Activated CD8-positive, alpha-beta memory T cell treated with anti-CD3 and anti-CD28 coated beads for 1 hour (primary cell): ENCODE data around the gene TUBA3C.

Experiments
- DNase-seq, 2 donors: peaks; one replicate each; pipeline ENCODE4 v3.0.0-alpha.2; 2020; ENCODE audit warnings: low read depth in 1 of 2; ENCODE audit errors: extremely low read depth in 1 of 2

Gene TUBA3C

GRCh38 chr13:19169496-19169895 lies 12.1 kb downstream of the TUBA3C start:
- DNase-seq = no peak

GRCh38 chr13:19161308-19161707 lies 20.3 kb downstream of the TUBA3C start:
- DNase-seq = no peak

GRCh38 chr13:19159761-19160420 lies 21.7 kb downstream of the TUBA3C start:
- DNase-seq = no peak

GRCh38 chr13:19159181-19159580 lies 22.4 kb downstream of the TUBA3C start:
- DNase-seq = no peak

GRCh38 chr13:19158526-19159174 lies 23.0 kb downstream of the TUBA3C start:
- DNase-seq = no peak

GRCh38 chr13:19158006-19158405 lies 23.6 kb downstream of the TUBA3C start:
- no peak for DNase-seq

- DNase-seq = no peak
These were observed 24.2 kb downstream of the TUBA3C start for GRCh38 chr13:19157461-19157860.

- no peak for DNase-seq
These were observed 25.4 kb downstream of the TUBA3C start for GRCh38 chr13:19156013-19156825.

- no peak for DNase-seq
These were observed 26.2 kb downstream of the TUBA3C start for GRCh38 chr13:19155321-19155861.

GRCh38 chr13:19154843-19155242 lies 26.8 kb downstream of the TUBA3C start:
- DNase-seq = no peak

GRCh38 chr13:19153782-19154450 lies 27.7 kb downstream of the TUBA3C start:
- DNase-seq = no peak

- no peak for DNase-seq
These were observed 29.2 kb downstream of the TUBA3C start for GRCh38 chr13:19152403-19152802.

GRCh38 chr13:19151581-19152263 lies 29.9 kb downstream of the TUBA3C start:
- DNase-seq = no peak

- DNase-seq = no peak
These were observed 30.9 kb downstream of the TUBA3C start for GRCh38 chr13:19150712-19151228.

- no peak for DNase-seq
These were observed 31.4 kb downstream of the TUBA3C start for GRCh38 chr13:19150226-19150625.

- DNase-seq = no peak
These were observed 33.1 kb downstream of the TUBA3C start for GRCh38 chr13:19148561-19148960.
